CD14-positive monocyte (primary cell): ENCODE data around the gene NOS1. TPM values are rescaled to one million over a fixed set of nuclear protein-coding genes. Genes with fewer than 3 reads are reported as not detected.

Experiments used
- DNase-seq, 3 donors: peaks; one replicate each; pipeline ENCODE4 v3.0.0-alpha.2; 2011 to 2022
- H2AFZ ChIP-seq: 2 replicates; pipeline ENCODE4 v1.6.0; 2012; ENCODE audit warnings: mild to moderate bottlenecking, low read depth, low read length, inconsistent platforms; ENCODE audit not compliant: insufficient read depth, poor library complexity, severe bottlenecking
- H3K27ac ChIP-seq, 2 donors: 1 replicate in 1 of 2; 2 replicates in 1 of 2; pipeline ENCODE4 v1.5.1; 2012 to 2013; ENCODE audit warnings: low read length in 2 of 2, control low read depth in 1 of 2, inconsistent platforms in 1 of 2, low read depth in 1 of 2, mild to moderate bottlenecking in 1 of 2
- H3K27me3 ChIP-seq, 2 donors: one replicate each; pipeline versions ENCODE4 v1.6.0 to v1.6.1; 2011 to 2013; ENCODE audit warnings: low read length in 2 of 2; ENCODE audit not compliant: control insufficient read depth in 2 of 2, insufficient read depth in 2 of 2
- H3K36me3 ChIP-seq, 2 donors: replicated peaks in 1 of 2; 1 replicate in 1 of 2; 2 replicates in 1 of 2; pipeline versions ENCODE4 v1.5.1 to v1.6.1; 2012 to 2013; ENCODE audit warnings: low read length in 2 of 2, control low read depth in 1 of 2, inconsistent platforms in 1 of 2, mild to moderate bottlenecking in 1 of 2; ENCODE audit not compliant: insufficient read depth in 2 of 2, control insufficient read depth in 1 of 2
- H3K4me1 ChIP-seq, 2 donors: 1 replicate in 1 of 2; 2 replicates in 1 of 2; pipeline versions ENCODE4 v1.5.1 to v1.6.1; 2012 to 2013; ENCODE audit warnings: low read length in 2 of 2, control low read depth in 1 of 2, inconsistent platforms in 1 of 2, mild to moderate bottlenecking in 1 of 2, moderate library complexity in 1 of 2; ENCODE audit not compliant: insufficient read depth in 2 of 2, control insufficient read depth in 1 of 2
- H3K4me2 ChIP-seq: replicated peaks from 2 replicates; pipeline ENCODE3; 2012; ENCODE audit warnings: low read length, moderate library complexity, mild to moderate bottlenecking; ENCODE audit not compliant: poor library complexity, severe bottlenecking; ENCODE audit errors: extremely low read depth
- H3K4me3 ChIP-seq, 3 experiments: fragments of 200-600 bp in 1 of 3; sonication (generic) in 1 of 3; replicated peaks in 1 of 3; 1 replicate in 2 of 3; 2 replicates in 1 of 3; pipeline ENCODE4 v1.5.1; 2011 to 2013; ENCODE audit warnings: low read length in 3 of 3, mild to moderate bottlenecking in 3 of 3, control low read depth in 2 of 3, low read depth in 2 of 3, inconsistent platforms in 1 of 3, moderate library complexity in 1 of 3
- H3K79me2 ChIP-seq: 2 replicates; pipeline ENCODE4 v1.6.0; 2012; ENCODE audit warnings: mild to moderate bottlenecking, control low read depth, inconsistent platforms, low read length, moderate library complexity; ENCODE audit not compliant: insufficient read depth
- H3K9ac ChIP-seq: 2 replicates; pipeline ENCODE4 v1.6.0; 2017; ENCODE audit warnings: low read length, mild to moderate bottlenecking; ENCODE audit not compliant: insufficient read depth, poor library complexity, severe bottlenecking
- H3K9me3 ChIP-seq, 2 donors: replicated peaks in 1 of 2; 1 replicate in 1 of 2; 2 replicates in 1 of 2; pipeline versions ENCODE4 v1.5.1 to v1.6.1; 2012 to 2013; ENCODE audit warnings: low read length in 2 of 2, control low read depth in 1 of 2; ENCODE audit not compliant: control insufficient read depth in 1 of 2, insufficient read depth in 1 of 2
- H4K20me1 ChIP-seq: 2 replicates; pipeline ENCODE4 v1.6.0; 2012; ENCODE audit warnings: mild to moderate bottlenecking, low read length, control low read depth, moderate library complexity; ENCODE audit not compliant: insufficient read depth
- H3K27ac Mint-ChIP-seq, 7 donors: one replicate each; pipeline ENCODE4 v1.8.0; 2020; ENCODE audit warnings: mild to moderate bottlenecking in 7 of 7, mixed read lengths in 7 of 7, moderate library complexity in 6 of 7, inconsistent platforms in 2 of 7
- H3K27me3 Mint-ChIP-seq, 3 donors: one replicate each; pipeline ENCODE4 v1.8.0; 2021 to 2022; ENCODE audit warnings: low read depth in 3 of 3, mild to moderate bottlenecking in 3 of 3, mixed read lengths in 3 of 3, moderate library complexity in 3 of 3, inconsistent platforms in 1 of 3
- H3K36me3 Mint-ChIP-seq, 2 donors: one replicate each; pipeline ENCODE4 v1.8.0; 2020; ENCODE audit warnings: mixed read lengths in 2 of 2, inconsistent platforms in 1 of 2, mild to moderate bottlenecking in 1 of 2
- H3K4me1 Mint-ChIP-seq: one replicate; pipeline ENCODE4 v1.8.0; 2020; ENCODE audit warnings: mild to moderate bottlenecking, mixed read lengths
- H3K4me3 Mint-ChIP-seq, 2 donors: one replicate each; pipeline ENCODE4 v1.8.0; 2020; ENCODE audit warnings: mild to moderate bottlenecking in 2 of 2, mixed read lengths in 2 of 2, moderate library complexity in 1 of 2
- H3K9me3 Mint-ChIP-seq, 7 donors: one replicate each; pipeline ENCODE4 v1.8.0; 2020 to 2022; ENCODE audit warnings: mixed read lengths in 7 of 7, mild to moderate bottlenecking in 6 of 7, moderate library complexity in 6 of 7, inconsistent platforms in 2 of 7
- CTCF ChIP-seq: fragments of 200-600 bp; IDR thresholded peaks from one replicate; pipeline ENCODE4 v1.8.0; 2022; ENCODE audit warnings: antibody characterized with exemption, mild to moderate bottlenecking
- WGBS: methylation state at CpG from one replicate; pipeline ENCODE4 v1.1.5; 2013; ENCODE audit warnings: missing lambda C conversion rate; ENCODE audit not compliant: insufficient coverage; 5-methylcytosine and 5-hydroxymethylcytosine counted together
- intact Hi-C, 2 donors: fragments of 100-400 bp; cut with micrococcal nuclease; formaldehyde crosslinking; loops; one replicate each; pipeline versions ENCODE4 v1.15.0 to v1.15.1; 2023
- polyA plus RNA-seq, 3 donors: library from polyadenylated mRNA; depleted of rRNA in 1 of 3; unstranded in 2 of 3; stranded (reverse) in 1 of 3; fragments of 300-500 nt in 2 of 3; fragments of >200 nt in 1 of 3; fragmentation: Illumina TruSeq in 2 of 3; gene quantifications; 1 replicate in 2 of 3; 2 replicates in 1 of 3; pipeline ENCODE4 v1.2.3, GENCODE V29; 2012 to 2021

The NOS1 gene
- polyA plus RNA-seq, 3 donors: not detected

GRCh38 chr12:117243488-117243887 lies 117.9 kb downstream of the NOS1 start:
- Mint-ChIP-seq H3K9me3 (peaks cover 0 to 8% (median 1%) of the 10 kb centered on the region in 7 donors), H3K27me3 (peaks cover 0 to 3% (median 0%) of the 10 kb centered on the region in 3 donors), H3K27ac (no peak overlapping the region), H3K36me3 (no peaks in the 10 kb centered on the region), H3K4me3 (no peak overlapping the region), H3K4me1 (no peaks in the 10 kb centered on the region)
- no peaks in the 10 kb centered on the region for H3K79me2 ChIP-seq
- no peak overlapping the region for H3K9ac ChIP-seq
- H3K27me3 ChIP-seq: no peaks in the 10 kb centered on the region
- no peak for DNase-seq
- no peaks in the 10 kb centered on the region for H4K20me1 ChIP-seq
- H3K36me3 ChIP-seq: no peaks in the 10 kb centered on the region
- TF ChIP-seq CTCF: no peak
- H3K4me1 ChIP-seq: no peaks in the 10 kb centered on the region
- H3K27ac ChIP-seq: no peak overlapping the region
- WGBS: 100% methylated on average over 1 of the region's 1 CpG
- no peaks in the 10 kb centered on the region for H3K9me3 ChIP-seq
- H3K4me2 ChIP-seq: no peak overlapping the region
- H2AFZ ChIP-seq: no peak overlapping the region
- H3K4me3 ChIP-seq: no peak overlapping the region
- intact Hi-C loops: no loop called here

GRCh38 chr12:117241697-117242096 lies 119.7 kb downstream of the NOS1 start:
- Histone ChIP-seq H3K79me2 (no peaks in the 10 kb centered on the region), H3K9me3 (no peaks in the 10 kb centered on the region), H3K27ac (no peak overlapping the region), H3K36me3 (no peaks in the 10 kb centered on the region), H3K4me3 (no peak overlapping the region), H2AFZ (no peak overlapping the region), H3K4me1 (no peaks in the 10 kb centered on the region), H3K27me3 (no peaks in the 10 kb centered on the region), H3K9ac (no peak overlapping the region), H4K20me1 (no peaks in the 10 kb centered on the region), H3K4me2 (no peak overlapping the region)
- no peak overlapping the region for H3K4me3 Mint-ChIP-seq
- no peak for DNase-seq
- TF ChIP-seq CTCF: no peak
- WGBS: 99% methylated on average over 9 of the region's 9 CpGs
- no peaks in the 10 kb centered on the region for H3K36me3 Mint-ChIP-seq
- H3K9me3 Mint-ChIP-seq: peaks cover 0 to 3% (median 0%) of the 10 kb centered on the region in 7 donors
- no peaks in the 10 kb centered on the region for H3K4me1 Mint-ChIP-seq
- peaks cover 0 to 3% (median 0%) of the 10 kb centered on the region in 3 donors for H3K27me3 Mint-ChIP-seq
- intact Hi-C loops: no loop called here
- H3K27ac Mint-ChIP-seq: no peak overlapping the region
